ENCODE results near the gene SGMS2.

GRCh38 chr4:107874024-107874423 lies 49.3 kb downstream of the SGMS2 start:
- TF ChIP-seq PAX5 (IDR thresholded peaks at IDR 0.05; ENCODE audit: insufficient read depth, low read length, severe bottlenecking), result no peak
- no peak for TF ChIP-seq TAF1 (IDR thresholded peaks at IDR 0.05; ENCODE audit: low read depth, low read length)
- TF ChIP-seq POU2F2 (IDR thresholded peaks at IDR 0.05; ENCODE audit: low read depth, low read length), result no peak
